GM10847 (cell line): ENCODE measurements around the gene RGS3.

Experiments used
- POLR2A ChIP-seq: IDR thresholded peaks from 2 replicates; pipeline ENCODE4 v1.6.1; 2011; ENCODE audit not compliant: insufficient read length; ENCODE audit errors: extremely low read depth

The RGS3 gene

DNA sequence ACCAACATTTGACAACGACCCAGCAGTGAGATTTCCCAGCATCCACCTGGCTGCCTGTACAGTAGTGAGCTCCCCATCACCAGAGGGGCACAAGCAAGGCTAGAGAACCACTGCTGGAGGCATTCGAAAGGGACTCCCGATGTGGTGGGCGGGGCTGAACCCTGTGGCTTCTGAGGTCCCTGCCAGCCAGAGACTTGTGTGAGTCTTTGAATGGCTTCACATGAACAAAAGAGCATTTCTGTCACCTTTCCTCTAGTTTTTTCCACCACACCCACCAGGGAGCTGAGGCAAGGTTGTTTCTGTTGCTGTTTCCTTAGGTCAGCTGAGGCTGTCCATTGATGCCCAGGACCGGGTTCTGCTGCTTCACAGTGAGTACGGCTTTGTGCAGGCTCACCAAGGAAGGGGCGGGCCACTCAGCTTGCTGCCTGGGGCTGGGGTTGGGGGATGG, 15.7 kb downstream of the RGS3 start:
- no peak for TF ChIP-seq POLR2A

DNA sequence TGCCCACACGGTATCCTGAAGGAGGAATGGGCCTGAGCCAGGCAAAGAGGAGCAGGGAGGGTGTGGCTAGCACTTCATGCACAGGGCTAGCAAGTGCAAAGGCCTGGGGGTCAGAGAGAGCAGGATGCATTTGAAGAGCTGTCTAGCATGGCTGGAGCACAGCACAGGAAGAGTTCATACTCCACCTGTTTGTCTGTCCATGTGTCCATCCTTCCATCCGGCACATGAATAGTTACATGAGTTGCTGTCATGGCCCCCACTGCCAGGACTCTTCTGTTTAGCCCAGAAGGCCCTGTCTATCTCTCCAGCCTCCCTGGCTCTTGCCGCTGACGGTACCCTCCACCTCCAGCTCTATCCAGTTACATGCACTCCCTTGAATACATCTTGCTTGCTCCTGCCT, 17.1 kb downstream of the RGS3 start:
- no peak for TF ChIP-seq POLR2A

DNA sequence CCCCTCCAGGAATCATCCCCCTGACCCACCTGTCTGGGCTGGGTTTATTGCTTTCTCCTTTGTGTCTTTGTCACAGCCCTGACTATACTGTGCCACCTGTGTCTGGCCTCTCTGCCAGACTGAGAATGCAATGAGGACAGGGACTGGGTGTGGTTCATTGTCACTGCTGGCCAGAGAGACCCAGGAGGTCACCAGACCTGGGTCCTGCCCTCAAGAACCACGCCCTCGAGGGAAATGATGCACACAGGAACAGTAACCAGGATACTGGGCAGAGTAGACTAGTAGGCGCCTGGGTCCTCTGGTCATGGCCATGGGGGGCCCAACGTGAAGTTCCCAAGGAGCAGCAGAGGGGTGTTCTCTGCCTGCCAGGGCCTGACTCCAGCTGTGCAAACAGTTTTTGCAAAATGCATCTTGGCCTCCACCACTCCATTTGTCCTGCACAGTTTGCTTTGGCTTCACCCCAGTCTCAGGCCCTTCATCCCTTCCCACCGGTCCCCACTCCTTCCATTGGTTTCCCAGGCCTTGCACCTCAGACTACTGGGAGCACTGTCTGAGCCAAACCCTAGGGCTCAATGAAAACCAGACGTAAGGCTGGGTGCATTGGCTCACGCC, 17.8 kb downstream of the RGS3 start:
- TF ChIP-seq POLR2A: no peak

DNA sequence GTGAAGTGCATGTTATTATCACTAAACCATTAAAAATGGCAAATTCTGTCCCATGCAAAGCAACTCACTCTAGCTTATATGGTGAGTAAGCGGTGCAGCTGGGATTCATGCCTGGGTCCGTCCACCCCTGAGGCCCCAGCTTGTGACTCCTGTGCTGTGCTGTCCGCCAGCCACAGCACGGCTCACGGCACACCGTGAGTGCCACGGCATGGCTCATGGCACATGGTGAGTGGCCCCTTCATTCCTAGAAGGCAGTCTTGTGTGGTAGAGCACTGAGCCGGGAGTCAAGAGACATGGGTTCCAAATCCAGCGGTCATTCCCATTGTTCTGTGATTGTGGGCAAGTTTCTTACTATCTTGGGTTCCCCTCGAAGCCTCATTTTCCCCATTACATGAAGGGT, 18.8 kb downstream of the RGS3 start:
- TF ChIP-seq POLR2A: no peak

DNA sequence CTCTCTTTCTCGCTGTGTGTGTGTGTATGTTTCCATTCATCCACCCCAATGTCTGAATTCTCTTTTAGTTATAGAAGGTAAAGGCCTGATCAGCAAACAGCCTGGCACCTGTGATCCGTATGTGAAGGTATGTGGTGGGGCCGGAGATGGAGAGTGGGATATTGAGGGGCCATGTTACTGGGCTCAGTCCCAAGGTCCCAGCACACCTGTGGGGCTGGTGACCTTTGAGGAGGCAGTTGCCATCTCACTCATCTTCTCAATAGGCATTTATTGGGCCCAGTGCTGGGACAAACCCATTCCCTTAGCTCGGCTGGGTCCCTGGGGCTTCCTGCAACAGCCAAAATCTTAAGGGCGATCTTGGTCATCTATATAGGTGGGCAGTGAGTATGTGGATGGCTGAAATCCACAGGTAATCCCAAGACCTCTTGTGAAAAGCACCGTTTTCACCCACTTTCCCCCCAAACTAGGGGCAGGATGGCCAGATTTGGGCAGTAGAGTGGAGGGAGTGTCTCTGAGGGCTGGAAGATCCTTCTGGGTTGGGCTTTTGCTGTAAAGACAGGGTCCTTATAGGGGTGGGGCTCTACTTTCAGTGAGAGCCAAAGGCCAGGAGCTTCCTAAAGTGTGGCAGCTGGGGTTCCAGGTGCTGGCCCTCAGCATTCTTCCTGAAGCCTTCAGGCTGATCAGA, 19.6 kb downstream of the RGS3 start:
- TF ChIP-seq POLR2A: no peak

DNA sequence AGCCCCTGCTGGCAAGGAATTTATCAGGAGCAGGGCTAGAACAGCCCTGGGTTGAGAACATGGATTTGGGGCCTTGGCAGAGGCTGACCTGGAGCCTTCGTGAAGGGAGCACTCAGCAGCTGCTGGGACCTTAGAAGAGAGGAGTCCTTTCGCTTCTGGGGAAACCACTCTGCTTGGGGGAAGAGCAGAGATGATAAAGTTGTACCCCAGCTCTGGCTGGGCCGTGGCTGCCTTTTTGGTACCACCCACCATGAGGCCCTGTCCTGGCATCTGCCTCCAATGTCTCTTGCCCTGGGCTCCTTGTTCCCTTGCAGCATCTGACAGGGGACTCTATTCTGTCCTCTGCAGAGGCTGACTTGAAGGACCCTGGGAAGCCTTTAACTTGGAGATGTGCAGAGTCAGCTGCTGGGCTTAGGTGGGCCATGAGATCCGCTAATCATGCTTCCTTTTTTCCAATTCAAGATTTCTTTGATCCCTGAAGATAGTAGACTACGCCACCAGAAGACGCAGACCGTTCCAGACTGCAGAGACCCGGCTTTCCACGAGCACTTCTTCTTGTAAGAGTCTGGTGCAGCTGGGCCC, 20.2 kb downstream of the RGS3 start:
- no peak for TF ChIP-seq POLR2A

DNA sequence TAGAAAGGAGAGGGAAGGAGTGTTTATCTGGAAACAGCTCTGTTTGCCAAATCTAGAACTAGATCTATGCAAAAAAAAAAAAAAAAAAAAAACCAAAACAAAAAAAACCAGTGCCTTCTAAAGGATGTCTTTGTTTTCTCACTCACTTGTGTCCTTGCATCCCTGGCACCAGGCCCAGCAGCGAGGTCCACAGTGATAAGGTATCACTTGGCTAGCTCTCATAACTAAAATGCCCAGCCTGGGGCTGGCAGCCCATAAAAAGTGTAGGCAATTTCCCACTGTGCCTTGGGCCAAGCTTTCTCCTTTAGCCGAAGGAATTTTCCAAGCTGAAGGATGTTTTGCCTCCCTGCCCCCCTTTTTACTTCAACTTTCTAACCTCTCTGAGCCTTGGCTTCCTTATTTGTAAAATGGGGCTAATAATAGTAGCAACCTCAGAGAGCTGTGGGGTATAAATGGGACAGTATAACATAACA, 20.8 kb downstream of the RGS3 start:
- TF ChIP-seq POLR2A: no peak

DNA sequence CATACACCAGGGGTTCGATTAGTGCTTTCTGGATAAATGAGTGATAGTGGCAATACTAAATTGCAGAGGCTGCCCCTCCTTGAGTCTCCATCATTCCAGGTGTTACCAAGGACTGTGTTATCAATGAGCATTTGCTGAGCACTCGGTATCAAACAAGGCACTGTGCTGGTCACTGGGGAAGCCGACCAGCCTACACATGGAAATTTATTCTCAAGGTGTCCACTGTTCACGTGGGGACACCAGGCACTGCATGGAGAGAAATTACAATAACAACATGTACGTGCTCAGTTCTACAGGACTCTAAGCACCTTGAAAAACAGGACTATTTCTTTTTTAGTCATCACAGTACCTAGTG, 22.2 kb downstream of the RGS3 start:
- no peak for TF ChIP-seq POLR2A

DNA sequence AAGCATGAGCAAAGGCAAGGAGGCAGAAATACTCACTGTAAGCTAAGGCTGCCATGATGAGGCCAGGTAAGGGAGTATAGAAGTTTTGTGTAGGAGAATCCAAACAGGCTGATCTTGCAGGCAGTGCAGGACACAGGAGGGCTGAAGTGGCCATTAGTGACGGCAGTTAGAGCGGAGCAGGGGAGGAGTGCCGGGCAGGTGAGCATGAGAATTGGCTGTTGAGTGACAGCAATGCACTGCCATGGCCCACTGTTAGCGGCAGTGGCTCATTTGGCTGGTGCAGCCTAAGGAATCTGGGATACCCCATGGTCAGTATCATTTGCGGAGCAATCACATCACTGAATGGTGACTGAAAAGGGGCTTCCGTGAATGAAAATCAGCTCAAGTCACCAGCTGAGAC, 22.8 kb downstream of the RGS3 start:
- TF ChIP-seq POLR2A: no peak

DNA sequence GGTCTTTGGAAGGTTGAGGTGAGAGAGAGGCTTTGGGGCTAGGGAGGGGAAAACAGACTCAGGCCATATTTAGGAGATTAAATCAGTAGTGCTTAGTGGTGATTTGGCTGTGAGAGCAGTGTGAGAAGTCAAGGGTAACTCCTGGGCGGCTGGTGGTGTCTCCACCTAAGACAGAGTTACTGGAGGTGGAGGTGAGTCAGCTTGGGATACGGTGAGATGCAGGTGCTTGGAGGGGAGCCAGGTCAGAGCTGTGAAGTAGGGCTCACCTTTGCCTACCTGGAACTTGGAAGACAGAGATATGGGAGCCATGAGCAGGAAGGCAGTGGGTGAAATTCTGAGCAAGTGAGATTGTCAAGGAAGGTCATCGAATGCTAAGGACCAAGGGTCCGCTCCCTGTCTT, 24.5 kb downstream of the RGS3 start:
- no peak for TF ChIP-seq POLR2A

DNA sequence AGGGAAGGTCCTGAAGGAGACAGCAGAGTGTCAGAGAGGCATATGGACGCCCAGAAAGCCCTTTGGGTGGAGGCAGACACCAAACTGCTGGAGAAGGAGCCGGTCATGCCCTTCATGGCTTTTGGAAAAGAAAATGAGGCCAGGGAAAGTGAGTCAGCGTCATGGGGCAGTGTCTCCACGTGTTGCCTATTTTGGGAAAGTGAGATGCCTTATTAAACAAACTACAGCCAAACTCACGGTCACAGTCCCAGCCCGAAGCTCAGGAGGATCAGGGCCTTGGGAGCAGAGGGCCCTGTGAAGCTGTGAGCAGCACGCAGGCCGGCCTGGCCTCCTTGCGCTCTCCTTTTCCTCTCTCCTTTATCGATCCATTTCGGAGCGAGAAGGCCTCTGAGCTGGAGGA, 25.0 kb downstream of the RGS3 start:
- no peak for TF ChIP-seq POLR2A

DNA sequence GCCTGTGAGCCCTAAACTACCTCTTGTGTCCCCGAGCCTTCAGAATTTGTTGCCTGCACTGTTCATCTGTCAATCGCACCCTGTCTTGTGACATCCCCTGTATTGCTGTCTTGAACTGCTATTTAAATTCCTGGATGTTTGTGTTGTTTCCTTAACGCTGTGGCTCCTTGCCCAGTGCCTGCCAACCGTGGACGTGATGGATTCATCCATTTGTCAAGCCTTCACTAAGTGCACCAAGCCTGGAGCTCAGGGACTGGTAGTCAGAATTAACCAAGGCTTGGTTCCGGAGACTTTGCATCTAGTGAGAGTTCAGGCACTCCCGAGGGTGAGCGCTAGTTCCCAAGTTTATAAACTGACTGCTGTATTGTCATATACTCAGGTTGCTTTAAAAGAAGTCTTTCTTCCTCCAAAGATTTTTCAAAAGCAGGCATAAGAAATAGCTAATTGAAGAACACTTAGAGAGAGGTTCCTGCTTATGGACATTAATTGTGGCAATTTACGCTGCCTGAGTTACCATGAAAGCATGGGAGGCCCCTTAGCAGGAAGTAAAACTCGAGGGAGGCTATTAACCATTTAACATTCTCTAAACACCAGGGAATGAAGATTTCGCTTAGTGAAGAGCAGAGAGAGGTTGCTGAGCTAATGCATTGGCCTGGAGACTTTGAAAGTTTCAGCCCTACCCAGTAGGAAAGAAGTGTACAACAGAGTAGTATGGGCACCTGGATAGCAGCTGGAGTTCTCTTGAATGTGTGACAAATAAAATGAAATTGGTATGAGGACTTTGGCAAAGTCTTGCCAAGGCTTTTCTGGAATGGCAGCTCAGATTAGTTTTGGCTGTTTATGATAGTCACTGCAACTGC, 29.0 kb downstream of the RGS3 start:
- no peak for TF ChIP-seq POLR2A

DNA sequence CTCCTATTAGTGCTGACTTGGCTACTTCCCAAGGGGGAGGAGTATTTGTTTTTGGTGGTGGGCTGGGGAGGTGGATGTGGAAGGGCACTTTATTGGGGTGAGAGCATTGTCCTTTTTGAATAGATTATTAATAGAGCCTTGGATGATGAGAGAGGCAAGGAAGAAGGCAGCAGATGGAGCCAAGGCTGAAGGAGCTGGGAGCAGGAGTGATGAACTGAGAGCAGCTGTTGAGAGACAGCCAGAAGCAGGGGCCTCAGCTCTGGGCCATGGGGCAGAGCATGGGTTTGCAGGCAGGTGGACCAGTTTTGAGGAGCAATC, 29.6 kb downstream of the RGS3 start:
- TF ChIP-seq POLR2A: no peak

DNA sequence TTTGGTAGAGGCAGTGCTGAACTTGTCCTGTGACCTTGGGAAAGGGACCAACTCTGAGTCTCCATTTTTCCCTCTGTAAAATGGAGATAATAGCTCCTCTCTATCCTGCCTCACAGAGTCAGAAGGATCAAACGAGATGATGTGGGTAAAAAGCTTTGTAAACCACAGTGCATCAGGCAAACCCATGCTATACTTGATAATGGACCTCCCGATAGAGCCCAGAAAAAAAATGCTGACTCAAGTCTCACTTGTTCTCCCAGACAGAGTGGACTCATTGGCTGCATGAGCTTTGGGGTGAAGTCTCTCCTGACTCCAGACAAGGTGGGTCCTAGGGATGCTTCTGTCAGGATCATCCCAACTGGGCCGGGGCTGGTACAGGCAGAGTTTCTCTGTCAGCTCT, 32.0 kb downstream of the RGS3 start:
- TF ChIP-seq POLR2A: no peak

DNA sequence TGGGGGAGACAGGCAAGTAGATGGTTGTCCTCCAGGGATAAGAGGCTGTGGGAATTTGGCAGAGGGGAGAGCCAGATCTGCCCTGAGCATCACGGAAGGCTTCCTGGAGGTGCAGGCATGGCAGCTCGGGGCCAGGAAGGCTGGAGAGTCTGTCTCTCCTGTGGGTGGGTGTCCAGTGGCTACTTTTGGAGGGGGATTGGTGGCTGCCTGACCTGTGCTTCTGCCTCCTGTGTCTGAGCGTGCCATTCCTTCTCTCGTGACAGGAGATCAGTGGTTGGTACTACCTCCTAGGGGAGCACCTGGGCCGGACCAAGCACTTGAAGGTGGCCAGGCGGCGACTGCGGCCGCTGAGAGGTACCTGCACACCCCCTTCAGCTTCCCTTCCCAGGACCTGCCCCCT, 33.5 kb downstream of the RGS3 start:
- no peak for TF ChIP-seq POLR2A
